Loucy (cell line): ENCODE measurements around the gene FAM229A.

ENCODE experiments used
- CTCF ChIP-seq: fragments of 200-600 bp; sonication (generic); conservative IDR thresholded peaks from 2 replicates; pipeline ENCODE4 v1.5.1; 2014; ENCODE audit warnings: mild to moderate bottlenecking, antibody characterized with exemption, low read length
- EZH2phosphoT487 ChIP-seq: fragments of 200-600 bp; IDR thresholded peaks from 2 replicates; pipeline ENCODE4 v1.6.1; 2018; ENCODE audit warnings: antibody characterized with exemption, mild to moderate bottlenecking, moderate library complexity, borderline replicate concordance

- TF ChIP-seq CTCF (no peak), EZH2phosphoT487 (no peak)
Observed at GRCh38 chr1:32362474-32363313, at the start of gene FAM229A, which contains the start of gene TSSK3.
